Metanephros (tissue), 1 donor: ENCODE results near the gene MYEOV. TPM values are rescaled to one million over a fixed set of nuclear protein-coding genes. Genes with fewer than 3 reads are reported as not detected.

Experiments
- total RNA-seq: library from RNA; depleted of rRNA; stranded (reverse); fragments of >200 nt; gene quantifications from one replicate; pipeline ENCODE4 v1.2.3, GENCODE V29; 2014

Gene MYEOV
- total RNA-seq = 2.0 TPM

GRCh38 chr11:69293819-69294505 is at the start of gene MYEOV:
Gene MYEOV (plus strand): TSS chr11:69294155. CDS start chr11:69295355, 1,200 bp downstream.

Other genes starting within 250 kb of the MYEOV start
- gene TPCN2, start 245.2 kb upstream of the MYEOV start, total RNA-seq = 20.8 TPM
- gene SMIM38, start 138.2 kb upstream of the MYEOV start, total RNA-seq = 0.99 TPM
- gene LINC01488, start 187.5 kb downstream of the MYEOV start, total RNA-seq = not detected